Neural progenitor cell (in vitro differentiated cells): ENCODE measurements around the gene NRCAM.

ENCODE experiments used
- EZH2 ChIP-seq: fragments of 200-600 bp; sonication (generic); IDR thresholded peaks from 2 replicates; pipeline ENCODE4 v1.6.1; 2017; ENCODE audit warnings: antibody characterized with exemption, mild to moderate bottlenecking, moderate library complexity
- EZH2phosphoT487 ChIP-seq: fragments of 200-600 bp; sonication (generic); IDR thresholded peaks from 2 replicates; pipeline ENCODE4 v1.6.1; 2017; ENCODE audit warnings: antibody characterized with exemption
- TF ChIP-seq, protein P1 (sequence below): fragments of 200-600 bp; sonication (generic); IDR thresholded peaks from 2 replicates; pipeline ENCODE4 v1.5.1; 2017; ENCODE audit warnings: antibody characterized with exemption, mild to moderate bottlenecking

DNA sequence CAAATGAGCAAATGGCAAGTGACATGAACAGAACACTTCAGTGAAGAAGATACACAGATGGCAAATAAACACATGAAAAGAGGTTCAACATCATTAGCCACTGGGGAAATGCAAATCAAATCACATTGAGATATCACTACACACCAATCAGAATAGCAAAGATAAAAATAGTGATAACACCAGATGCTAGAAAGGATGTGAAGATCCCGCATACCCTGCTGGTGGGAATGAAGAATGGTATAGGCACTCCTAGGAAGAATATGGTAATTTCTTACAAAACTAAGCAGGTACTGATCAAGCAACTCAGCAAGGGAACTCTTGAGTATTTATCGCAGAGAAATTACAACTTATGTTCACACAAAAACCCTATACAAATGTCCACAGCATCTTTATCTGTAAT is 337.3 kb downstream of the NRCAM start:
- TF ChIP-seq EZH2phosphoT487 (no peak), EZH2 (no peak)
- TF ChIP-seq, protein P1, sequence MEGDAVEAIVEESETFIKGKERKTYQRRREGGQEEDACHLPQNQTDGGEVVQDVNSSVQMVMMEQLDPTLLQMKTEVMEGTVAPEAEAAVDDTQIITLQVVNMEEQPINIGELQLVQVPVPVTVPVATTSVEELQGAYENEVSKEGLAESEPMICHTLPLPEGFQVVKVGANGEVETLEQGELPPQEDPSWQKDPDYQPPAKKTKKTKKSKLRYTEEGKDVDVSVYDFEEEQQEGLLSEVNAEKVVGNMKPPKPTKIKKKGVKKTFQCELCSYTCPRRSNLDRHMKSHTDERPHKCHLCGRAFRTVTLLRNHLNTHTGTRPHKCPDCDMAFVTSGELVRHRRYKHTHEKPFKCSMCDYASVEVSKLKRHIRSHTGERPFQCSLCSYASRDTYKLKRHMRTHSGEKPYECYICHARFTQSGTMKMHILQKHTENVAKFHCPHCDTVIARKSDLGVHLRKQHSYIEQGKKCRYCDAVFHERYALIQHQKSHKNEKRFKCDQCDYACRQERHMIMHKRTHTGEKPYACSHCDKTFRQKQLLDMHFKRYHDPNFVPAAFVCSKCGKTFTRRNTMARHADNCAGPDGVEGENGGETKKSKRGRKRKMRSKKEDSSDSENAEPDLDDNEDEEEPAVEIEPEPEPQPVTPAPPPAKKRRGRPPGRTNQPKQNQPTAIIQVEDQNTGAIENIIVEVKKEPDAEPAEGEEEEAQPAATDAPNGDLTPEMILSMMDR: peak; percentile 31
